H9 (cell line): ENCODE data around the gene PDPK1. TPM values are rescaled to one million over a fixed set of nuclear protein-coding genes. Genes with fewer than 3 reads are reported as not detected.
"Not testable (repeated sequence)": the region's sequence is repeated elsewhere in the genome, so short reads cannot be mapped to it uniquely, and the experiment has no call there.

ENCODE experiments used
- DNase-seq: peaks from one replicate; pipeline ENCODE4 v3.0.0-alpha.2; 2017
- H2AFZ ChIP-seq: one replicate; pipeline ENCODE4 v1.6.1; 2013; ENCODE audit warnings: mild to moderate bottlenecking, low read length, control low read depth, moderate library complexity
- H2AK5ac ChIP-seq: 2 replicates; pipeline ENCODE4 v1.6.1; 2013; ENCODE audit warnings: low read length, control low read depth, mixed read lengths; ENCODE audit not compliant: insufficient read length
- H2BK120ac ChIP-seq: one replicate; pipeline ENCODE4 v1.6.1; 2013; ENCODE audit warnings: low read depth, mild to moderate bottlenecking, low read length, control low read depth, inconsistent platforms; ENCODE audit not compliant: poor library complexity, severe bottlenecking
- H2BK12ac ChIP-seq: 2 replicates; pipeline ENCODE4 v1.6.1; 2013; ENCODE audit warnings: low read length, control low read depth, mixed read lengths, low read depth; ENCODE audit not compliant: insufficient read length
- H2BK15ac ChIP-seq: 2 replicates; pipeline ENCODE4 v1.6.1; 2013; ENCODE audit warnings: low read depth, low read length, control low read depth
- H2BK20ac ChIP-seq: one replicate; pipeline ENCODE4 v1.6.1; 2013; ENCODE audit warnings: low read depth, mild to moderate bottlenecking, low read length, control low read depth, inconsistent platforms; ENCODE audit not compliant: poor library complexity, severe bottlenecking
- H2BK5ac ChIP-seq: 2 replicates; pipeline ENCODE4 v1.6.1; 2013; ENCODE audit warnings: low read length, control low read depth, mixed read lengths; ENCODE audit not compliant: insufficient read length
- H3K14ac ChIP-seq: 2 replicates; pipeline ENCODE4 v1.6.1; 2013; ENCODE audit warnings: low read length, control low read depth; ENCODE audit not compliant: insufficient read depth
- H3K18ac ChIP-seq: 2 replicates; pipeline ENCODE4 v1.6.1; 2013; ENCODE audit warnings: low read depth, mild to moderate bottlenecking, mixed read lengths, low read length, control low read depth; ENCODE audit not compliant: insufficient read length
- H3K23ac ChIP-seq: 2 replicates; pipeline ENCODE4 v1.6.1; 2013; ENCODE audit warnings: low read length, control low read depth, mixed read lengths, low read depth; ENCODE audit not compliant: insufficient read length
- H3K23me2 ChIP-seq: 2 replicates; pipeline ENCODE4 v1.6.1; 2013; ENCODE audit warnings: low read depth, mild to moderate bottlenecking, mixed read lengths, low read length, control low read depth; ENCODE audit not compliant: insufficient read length, poor library complexity, severe bottlenecking
- H3K27ac ChIP-seq: 2 replicates; pipeline ENCODE4 v1.5.1; 2013; ENCODE audit warnings: low read length, control low read depth, mixed read lengths, low read depth; ENCODE audit not compliant: insufficient read length
- H3K27me3 ChIP-seq: 2 replicates; pipeline ENCODE4 v1.6.1; 2013; ENCODE audit warnings: low read length, control low read depth, inconsistent platforms; ENCODE audit not compliant: insufficient read depth
- H3K4ac ChIP-seq: 2 replicates; pipeline ENCODE4 v1.6.1; 2013; ENCODE audit warnings: low read depth, mild to moderate bottlenecking, control low read depth, inconsistent platforms, low read length, moderate library complexity
- H3K4me1 ChIP-seq: 2 replicates; pipeline ENCODE4 v1.6.1; 2013; ENCODE audit warnings: low read length, control low read depth, inconsistent platforms; ENCODE audit not compliant: insufficient read depth
- H3K4me2 ChIP-seq: 2 replicates; pipeline ENCODE4 v1.6.1; 2013; ENCODE audit warnings: low read length, control low read depth, mixed read lengths; ENCODE audit not compliant: insufficient read length, insufficient read depth
- H3K56ac ChIP-seq: 2 replicates; pipeline ENCODE4 v1.6.1; 2013; ENCODE audit warnings: low read depth, mild to moderate bottlenecking, mixed read lengths, low read length, control low read depth; ENCODE audit not compliant: insufficient read length
- H3K79me1 ChIP-seq: 2 replicates; pipeline ENCODE4 v1.6.1; 2013; ENCODE audit warnings: low read depth, mild to moderate bottlenecking, moderate library complexity, low read length, control low read depth, inconsistent platforms; ENCODE audit not compliant: insufficient read depth, poor library complexity, severe bottlenecking
- H3K79me2 ChIP-seq: 2 replicates; pipeline ENCODE4 v1.6.1; 2013; ENCODE audit warnings: low read length, control low read depth, inconsistent platforms; ENCODE audit not compliant: insufficient read depth
- H3K9ac ChIP-seq: 2 replicates; pipeline ENCODE4 v1.6.1; 2013; ENCODE audit warnings: low read length, control low read depth, mixed read lengths; ENCODE audit not compliant: insufficient read length; ENCODE audit errors: extremely low read depth
- H3K9me3 ChIP-seq: one replicate; pipeline ENCODE4 v1.6.1; 2013; ENCODE audit warnings: low read depth, low read length, inconsistent platforms; ENCODE audit not compliant: control insufficient read depth
- H3T11ph ChIP-seq: one replicate; pipeline ENCODE4 v1.6.1; 2013; ENCODE audit warnings: mild to moderate bottlenecking, low read length, control low read depth, inconsistent platforms
- H4K20me1 ChIP-seq: one replicate; pipeline ENCODE4 v1.6.1; 2013; ENCODE audit not compliant: control insufficient read depth, insufficient read length, insufficient read depth
- H4K5ac ChIP-seq: 2 replicates; pipeline ENCODE4 v1.6.1; 2013; ENCODE audit warnings: low read depth, mild to moderate bottlenecking, mixed read lengths, low read length, control low read depth; ENCODE audit not compliant: insufficient read length
- H4K8ac ChIP-seq: replicated peaks from 2 replicates; pipeline ENCODE4 v1.6.1; 2013; ENCODE audit warnings: low read length, control low read depth, mixed read lengths, low read depth; ENCODE audit not compliant: insufficient read length
- H4K91ac ChIP-seq: 2 replicates; pipeline ENCODE4 v1.6.1; 2013; ENCODE audit warnings: low read depth, mild to moderate bottlenecking, moderate library complexity, mixed read lengths, low read length, control low read depth; ENCODE audit not compliant: insufficient read length
- H3K27ac Mint-ChIP-seq, 3 experiments: 2 replicates in 2 of 3; 3 replicates in 1 of 3; pipeline ENCODE4 v1.8.0; 2020 to 2021; ENCODE audit warnings: mixed read lengths in 3 of 3, mild to moderate bottlenecking in 1 of 3, moderate library complexity in 1 of 3
- H3K27me3 Mint-ChIP-seq: 2 replicates; pipeline ENCODE4 v1.8.0; 2021; ENCODE audit warnings: low read depth, mild to moderate bottlenecking, moderate library complexity, mixed read lengths
- H3K36me3 Mint-ChIP-seq, 3 experiments: 2 replicates in 2 of 3; 3 replicates in 1 of 3; pipeline ENCODE4 v1.8.0; 2020 to 2021; ENCODE audit warnings: low read depth in 3 of 3, mixed read lengths in 3 of 3; ENCODE audit not compliant: insufficient read depth in 1 of 3
- H3K4me1 Mint-ChIP-seq, 2 experiments: 2 replicates each; pipeline ENCODE4 v1.8.0; 2020; ENCODE audit warnings: mixed read lengths in 2 of 2
- H3K4me3 Mint-ChIP-seq, 2 experiments: 2 replicates in 1 of 2; 3 replicates in 1 of 2; pipeline ENCODE4 v1.8.0; 2020 to 2021; ENCODE audit warnings: mild to moderate bottlenecking in 2 of 2, mixed read lengths in 2 of 2, moderate library complexity in 1 of 2
- H3K9me3 Mint-ChIP-seq, 2 experiments: 2 replicates in 1 of 2; 3 replicates in 1 of 2; pipeline ENCODE4 v1.8.0; 2020; ENCODE audit warnings: mild to moderate bottlenecking in 2 of 2, mixed read lengths in 2 of 2, moderate library complexity in 1 of 2
- WGBS: extraction: QIAGEN DNeasy Blood & Tissue Kit; methylation state at CpG from one replicate; pipeline ENCODE4 v1.1.7; 2013; ENCODE audit warnings: missing lambda C conversion rate, low lambda C conversion rate, mixed read lengths; ENCODE audit not compliant: insufficient read length; ENCODE audit errors: extremely low coverage; 5-methylcytosine and 5-hydroxymethylcytosine counted together
- total RNA-seq: library from RNA; stranded (reverse); gene quantifications from 2 replicates; pipeline ENCODE4 v1.2.1, GENCODE V29; 2021

Gene PDPK1
- total RNA-seq, 1 experiment from 2014 or later = 32.8 TPM

DNA sequence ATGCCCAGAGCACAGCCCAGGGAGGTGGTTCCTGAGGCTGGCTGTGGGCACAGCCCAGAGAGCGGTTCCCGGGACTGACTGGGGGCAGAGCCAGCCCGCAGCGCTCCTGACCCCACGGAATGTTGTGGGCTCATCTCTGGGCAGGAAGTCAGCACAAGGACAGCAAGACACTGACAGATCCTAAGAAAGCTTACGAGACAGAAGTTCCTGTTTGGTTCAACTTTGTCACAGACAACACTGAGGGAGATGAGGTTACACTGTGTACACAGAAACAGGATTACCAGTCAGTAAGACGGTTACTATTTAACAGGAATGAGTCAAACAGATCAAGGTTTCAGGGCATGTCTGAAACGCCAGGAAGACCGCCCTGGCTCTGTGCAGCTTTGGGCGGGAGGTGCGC lies 93.4 kb downstream of the PDPK1 start:
- not testable (repeated sequence) for H3K23ac ChIP-seq, H3K56ac ChIP-seq, H3K79me2 ChIP-seq, H2BK120ac ChIP-seq, H3K27me3 ChIP-seq, H3K4me1 Mint-ChIP-seq, H2AFZ ChIP-seq, H3K27me3 Mint-ChIP-seq, H3K36me3 Mint-ChIP-seq, H3K4ac ChIP-seq, H3K9me3 Mint-ChIP-seq, H3T11ph ChIP-seq, H4K20me1 ChIP-seq, H3K9ac ChIP-seq, H3K4me2 ChIP-seq, H4K5ac ChIP-seq, H3K23me2 ChIP-seq, H3K9me3 ChIP-seq, H3K4me3 Mint-ChIP-seq, DNase-seq, H3K14ac ChIP-seq, H4K8ac ChIP-seq, H2AK5ac ChIP-seq, H3K27ac ChIP-seq, H2BK15ac ChIP-seq, H3K4me1 ChIP-seq, H2BK20ac ChIP-seq, H3K27ac Mint-ChIP-seq, H3K18ac ChIP-seq, H4K91ac ChIP-seq, H2BK12ac ChIP-seq, H2BK5ac ChIP-seq, H3K79me1 ChIP-seq
- no CpG with 5 or more reads among the region's 11 CpGs for WGBS

- not testable (repeated sequence) for H3K4me1 Mint-ChIP-seq, H3K27me3 Mint-ChIP-seq, H4K91ac ChIP-seq, H3K9me3 ChIP-seq, H2AFZ ChIP-seq, H3K27ac ChIP-seq, H3K79me1 ChIP-seq, H3K23ac ChIP-seq, H3K56ac ChIP-seq, H3K4ac ChIP-seq, H3K14ac ChIP-seq, H2BK15ac ChIP-seq, H3K79me2 ChIP-seq, H4K8ac ChIP-seq, H4K5ac ChIP-seq, DNase-seq, H2BK5ac ChIP-seq, H2BK120ac ChIP-seq, H4K20me1 ChIP-seq, H3K27ac Mint-ChIP-seq, H3T11ph ChIP-seq, H3K23me2 ChIP-seq, H3K4me1 ChIP-seq, H3K9ac ChIP-seq, H3K4me3 Mint-ChIP-seq, H3K27me3 ChIP-seq, H3K36me3 Mint-ChIP-seq, H3K9me3 Mint-ChIP-seq, H3K18ac ChIP-seq, H3K4me2 ChIP-seq, H2AK5ac ChIP-seq, H2BK20ac ChIP-seq, H2BK12ac ChIP-seq
- no CpG with 5 or more reads among the region's 7 CpGs for WGBS
Measured at GRCh38 chr16:2632291-2632690, 94.5 kb downstream of the PDPK1 start.
